ENCODE measurements around the gene EEF1AKMT4. TPM values are rescaled to one million over a fixed set of nuclear protein-coding genes. Genes with fewer than 3 reads are reported as not detected.

The EEF1AKMT4 gene
- total RNA-seq, 1 donor from 2014 or later = 7.2 TPM

DNA sequence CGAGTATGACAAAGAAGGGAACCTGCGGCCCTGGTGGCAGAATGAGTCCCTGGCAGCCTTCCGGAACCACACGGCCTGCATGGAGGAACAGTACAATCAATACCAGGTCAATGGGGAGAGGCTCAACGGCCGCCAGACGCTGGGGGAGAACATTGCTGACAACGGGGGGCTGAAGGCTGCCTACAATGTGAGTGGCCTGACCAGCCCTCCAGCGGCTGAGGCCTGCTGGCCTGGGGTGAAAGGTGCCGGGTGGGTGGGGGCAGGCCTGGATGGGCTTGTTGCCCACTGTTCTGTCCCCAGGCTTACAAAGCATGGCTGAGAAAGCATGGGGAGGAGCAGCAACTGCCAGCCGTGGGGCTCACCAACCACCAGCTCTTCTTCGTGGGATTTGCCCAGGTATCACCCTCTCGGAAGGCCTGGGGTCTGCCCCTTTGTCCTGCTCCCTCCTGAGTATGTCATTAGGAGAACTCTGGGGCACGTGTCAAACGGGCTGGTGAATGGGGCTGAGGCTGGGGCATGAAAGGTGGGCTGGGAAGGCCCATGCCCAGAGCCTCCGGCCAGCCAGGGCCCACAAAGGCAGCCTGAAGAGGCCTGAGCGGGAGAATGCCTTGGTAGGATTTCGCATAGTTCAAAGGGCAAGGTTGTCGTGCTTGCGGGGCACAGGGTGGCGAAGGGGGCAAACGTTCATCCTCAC lies 41.7 kb downstream of the EEF1AKMT4 start:
- TF ChIP-seq, protein P1, sequence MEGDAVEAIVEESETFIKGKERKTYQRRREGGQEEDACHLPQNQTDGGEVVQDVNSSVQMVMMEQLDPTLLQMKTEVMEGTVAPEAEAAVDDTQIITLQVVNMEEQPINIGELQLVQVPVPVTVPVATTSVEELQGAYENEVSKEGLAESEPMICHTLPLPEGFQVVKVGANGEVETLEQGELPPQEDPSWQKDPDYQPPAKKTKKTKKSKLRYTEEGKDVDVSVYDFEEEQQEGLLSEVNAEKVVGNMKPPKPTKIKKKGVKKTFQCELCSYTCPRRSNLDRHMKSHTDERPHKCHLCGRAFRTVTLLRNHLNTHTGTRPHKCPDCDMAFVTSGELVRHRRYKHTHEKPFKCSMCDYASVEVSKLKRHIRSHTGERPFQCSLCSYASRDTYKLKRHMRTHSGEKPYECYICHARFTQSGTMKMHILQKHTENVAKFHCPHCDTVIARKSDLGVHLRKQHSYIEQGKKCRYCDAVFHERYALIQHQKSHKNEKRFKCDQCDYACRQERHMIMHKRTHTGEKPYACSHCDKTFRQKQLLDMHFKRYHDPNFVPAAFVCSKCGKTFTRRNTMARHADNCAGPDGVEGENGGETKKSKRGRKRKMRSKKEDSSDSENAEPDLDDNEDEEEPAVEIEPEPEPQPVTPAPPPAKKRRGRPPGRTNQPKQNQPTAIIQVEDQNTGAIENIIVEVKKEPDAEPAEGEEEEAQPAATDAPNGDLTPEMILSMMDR (IDR thresholded peaks at IDR 0.05; ENCODE audit: insufficient read depth, low read depth, low read length) = no peak
- no peak for TF ChIP-seq EZH2 (IDR thresholded peaks at IDR 0.05; ENCODE audit: insufficient read depth, low read length)
- DNase-seq (ENCODE audit: low read depth) = no peak

DNA sequence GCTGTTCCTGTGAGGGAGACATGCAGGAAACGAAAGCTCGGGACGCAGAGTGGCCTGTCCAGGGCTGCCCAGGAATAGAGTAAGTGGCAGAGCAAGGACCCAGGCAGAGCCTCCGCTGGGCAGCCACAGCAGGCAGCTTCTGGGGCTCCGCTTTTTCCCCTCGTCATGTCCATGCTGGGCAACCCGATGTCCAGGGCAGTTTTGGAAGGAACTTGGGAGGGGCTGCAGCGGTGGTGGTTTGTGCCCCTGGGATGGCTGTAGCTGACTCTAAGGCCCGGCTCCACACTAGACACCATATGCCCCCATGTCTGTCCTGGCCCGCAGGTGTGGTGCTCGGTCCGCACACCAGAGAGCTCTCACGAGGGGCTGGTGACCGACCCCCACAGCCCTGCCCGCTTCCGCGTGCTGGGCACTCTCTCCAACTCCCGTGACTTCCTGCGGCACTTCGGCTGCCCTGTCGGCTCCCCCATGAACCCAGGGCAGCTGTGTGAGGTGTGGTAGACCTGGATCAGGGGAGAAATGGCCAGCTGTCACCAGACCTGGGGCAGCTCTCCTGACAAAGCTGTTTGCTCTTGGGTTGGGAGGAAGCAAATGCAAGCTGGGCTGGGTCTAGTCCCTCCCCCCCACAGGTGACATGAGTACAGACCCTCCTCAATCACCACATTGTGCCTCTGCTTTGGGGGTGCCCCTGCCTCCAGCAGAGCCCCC lies 42.4 kb downstream of the EEF1AKMT4 start:
- Mint-ChIP-seq H3K27me3 (ENCODE audit: low read depth, unreplicated experiment) (peaks cover 31% of the 10 kb centered on the region), H3K9me3 (ENCODE audit: unreplicated experiment) (peaks cover 2% of the 10 kb centered on the region), H3K27ac (ENCODE audit: unreplicated experiment) (no peak overlapping the region), H3K4me1 (ENCODE audit: low read depth, unreplicated experiment) (no peaks in the 10 kb centered on the region), H3K4me3 (ENCODE audit: unreplicated experiment) (no peak overlapping the region), H3K36me3 (ENCODE audit: low read depth, unreplicated experiment) (no peaks in the 10 kb centered on the region)
- H2AFZ ChIP-seq (ENCODE audit: low read depth, low read length) = no peak overlapping the region
- DNase-seq (ENCODE audit: low read depth) = no peak
- no peak overlapping the region for H3K4me2 ChIP-seq (ENCODE audit: low read length)
- TF ChIP-seq EZH2 (IDR thresholded peaks at IDR 0.05; ENCODE audit: insufficient read depth, low read length) = no peak
- TF ChIP-seq, protein P1 (IDR thresholded peaks at IDR 0.05; ENCODE audit: insufficient read depth, low read depth, low read length) = no peak
- H3K27me3 ChIP-seq (ENCODE audit: insufficient read depth, low read length) = peaks cover 2% of the 10 kb centered on the region
- no peaks in the 10 kb centered on the region for H3K79me2 ChIP-seq (ENCODE audit: insufficient read depth, low read length)
- H3K4me1 ChIP-seq (ENCODE audit: insufficient read depth, low read length) = no peaks in the 10 kb centered on the region
- H3K9ac ChIP-seq (ENCODE audit: low read length) = no peak overlapping the region
- no peaks in the 10 kb centered on the region for H4K20me1 ChIP-seq (ENCODE audit: insufficient read depth, low read length)
- no peaks in the 10 kb centered on the region for H3K9me3 ChIP-seq (ENCODE audit: insufficient read depth, low read depth, low read length)
- no peak overlapping the region for H3K27ac ChIP-seq (ENCODE audit: low read depth, low read length)
- H3K4me3 ChIP-seq (ENCODE audit: insufficient read depth, low read depth, low read length) = no peak overlapping the region
- H3K36me3 ChIP-seq (ENCODE audit: insufficient read depth, low read length) = no peaks in the 10 kb centered on the region
- FAIRE-seq = no peak

More for the DNA sequence above, 41.7 kb downstream of the EEF1AKMT4 start:
- no peak for FAIRE-seq
- Mint-ChIP-seq H3K36me3 (ENCODE audit: low read depth, unreplicated experiment) (no peaks in the 10 kb centered on the region), H3K9me3 (ENCODE audit: unreplicated experiment) (peaks cover 2% of the 10 kb centered on the region), H3K27me3 (ENCODE audit: low read depth, unreplicated experiment) (peaks cover 36% of the 10 kb centered on the region), H3K27ac (ENCODE audit: unreplicated experiment) (peak overlapping the region; percentile 34), H3K4me3 (ENCODE audit: unreplicated experiment) (no peak overlapping the region), H3K4me1 (ENCODE audit: low read depth, unreplicated experiment) (no peaks in the 10 kb centered on the region)
- Histone ChIP-seq H3K79me2 (ENCODE audit: insufficient read depth, low read length) (no peaks in the 10 kb centered on the region), H3K27ac (ENCODE audit: low read depth, low read length) (no peak overlapping the region), H3K9ac (ENCODE audit: low read length) (no peak overlapping the region), H4K20me1 (ENCODE audit: insufficient read depth, low read length) (no peaks in the 10 kb centered on the region), H3K4me3 (ENCODE audit: insufficient read depth, low read depth, low read length) (no peak overlapping the region), H3K27me3 (ENCODE audit: insufficient read depth, low read length) (peaks cover 2% of the 10 kb centered on the region), H2AFZ (ENCODE audit: low read depth, low read length) (no peak overlapping the region), H3K4me2 (ENCODE audit: low read length) (no peak overlapping the region), H3K9me3 (ENCODE audit: insufficient read depth, low read depth, low read length) (no peaks in the 10 kb centered on the region), H3K4me1 (ENCODE audit: insufficient read depth, low read length) (no peaks in the 10 kb centered on the region), H3K36me3 (ENCODE audit: insufficient read depth, low read length) (no peaks in the 10 kb centered on the region)

DNA sequence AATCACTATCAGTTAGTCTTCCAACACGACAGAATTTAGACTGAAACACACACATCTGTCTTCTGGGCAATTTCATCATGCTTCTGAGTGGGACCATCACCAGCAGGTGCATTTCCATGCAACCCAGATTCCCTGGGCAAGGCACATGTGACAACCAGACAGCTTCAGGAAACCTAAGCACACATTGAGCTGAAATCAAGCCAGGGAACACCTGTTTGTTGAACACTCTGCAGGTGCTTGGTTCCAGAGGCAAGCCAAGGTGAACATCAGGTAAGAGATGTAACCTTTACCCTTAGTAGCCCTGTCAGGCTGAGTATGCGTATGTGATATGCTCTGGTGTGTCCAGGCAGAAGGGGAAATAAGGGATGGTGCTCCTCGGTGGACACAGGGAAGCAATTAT lies 46.3 kb downstream of the EEF1AKMT4 start:
- Mint-ChIP-seq H3K36me3 (ENCODE audit: low read depth, unreplicated experiment) (no peaks in the 10 kb centered on the region), H3K4me1 (ENCODE audit: low read depth, unreplicated experiment) (peaks cover 7% of the 10 kb centered on the region), H3K27me3 (ENCODE audit: low read depth, unreplicated experiment) (peaks cover 28% of the 10 kb centered on the region), H3K9me3 (ENCODE audit: unreplicated experiment) (peaks cover 2% of the 10 kb centered on the region), H3K27ac (ENCODE audit: unreplicated experiment) (no peak overlapping the region), H3K4me3 (ENCODE audit: unreplicated experiment) (no peak overlapping the region)
- FAIRE-seq (no peak), DNase-seq (ENCODE audit: low read depth) (no peak)
- H3K27ac ChIP-seq (ENCODE audit: low read depth, low read length) = no peak overlapping the region
- H3K36me3 ChIP-seq (ENCODE audit: insufficient read depth, low read length) = peaks cover 2% of the 10 kb centered on the region
- H3K9ac ChIP-seq (ENCODE audit: low read length) = no peak overlapping the region
- H4K20me1 ChIP-seq (ENCODE audit: insufficient read depth, low read length) = peaks cover 15% of the 10 kb centered on the region
- peaks cover 2% of the 10 kb centered on the region for H3K27me3 ChIP-seq (ENCODE audit: insufficient read depth, low read length)
- TF ChIP-seq, protein P1 (IDR thresholded peaks at IDR 0.05; ENCODE audit: insufficient read depth, low read depth, low read length) = no peak
- no peak for TF ChIP-seq EZH2 (IDR thresholded peaks at IDR 0.05; ENCODE audit: insufficient read depth, low read length)
- H3K79me2 ChIP-seq (ENCODE audit: insufficient read depth, low read length) = peaks cover 18% of the 10 kb centered on the region
- H3K4me1 ChIP-seq (ENCODE audit: insufficient read depth, low read length) = peaks cover 7% of the 10 kb centered on the region
- no peak overlapping the region for H3K4me3 ChIP-seq (ENCODE audit: insufficient read depth, low read depth, low read length)
- H3K9me3 ChIP-seq (ENCODE audit: insufficient read depth, low read depth, low read length) = no peaks in the 10 kb centered on the region
- H3K4me2 ChIP-seq (ENCODE audit: low read length) = no peak overlapping the region
- no peak overlapping the region for H2AFZ ChIP-seq (ENCODE audit: low read depth, low read length)

All from astrocyte (in vitro differentiated cells and primary cell).